ENCODE results near the gene TOX2. TPM values are rescaled to one million over a fixed set of nuclear protein-coding genes. Genes with fewer than 3 reads are reported as not detected.

TOX2 gene
- total RNA-seq, 1 experiment from 2014 or later = 1.7 TPM

DNA sequence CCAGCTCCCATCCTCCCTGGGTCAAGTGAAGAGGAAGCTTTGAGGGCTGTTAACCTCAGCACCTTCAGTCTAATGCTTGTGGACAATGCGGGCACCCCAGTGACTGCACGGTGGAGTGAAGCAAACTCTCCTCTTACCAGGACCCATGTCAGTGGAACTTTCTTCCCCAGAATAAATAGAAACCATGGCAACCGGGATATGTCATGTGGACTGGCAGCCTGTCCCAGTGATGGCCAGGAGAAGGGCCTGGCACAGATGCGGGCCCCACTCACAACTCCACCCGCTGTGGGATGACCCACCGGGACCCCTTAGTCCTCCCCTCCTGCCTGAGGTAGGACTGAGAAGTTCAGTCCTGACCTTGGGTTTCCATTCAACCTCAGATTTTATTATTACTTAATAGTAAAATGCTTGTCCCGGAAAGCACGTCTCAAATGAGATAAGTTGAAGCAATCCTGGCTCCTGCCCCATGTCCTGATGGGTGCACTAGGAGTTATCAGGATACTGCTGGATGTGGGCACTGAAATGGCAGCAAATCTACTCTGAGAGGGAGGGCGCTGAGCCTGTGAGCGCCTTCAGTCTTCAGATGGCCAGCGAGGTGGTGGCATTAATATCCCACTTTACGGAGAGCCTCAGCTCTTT is 23.5 kb downstream of the TOX2 start:
- no peak for DNase-seq
- no peak overlapping the region for H3K4me3 Mint-ChIP-seq
- Histone ChIP-seq H2BK15ac (ENCODE audit: low read depth, low read length) (no peak overlapping the region), H2BK12ac (ENCODE audit: insufficient read length, low read depth, low read length) (no peak overlapping the region), H3K9ac (ENCODE audit: extremely low read depth, insufficient read length, low read length) (no peak overlapping the region), H3K18ac (ENCODE audit: insufficient read length, low read depth, low read length) (no peak overlapping the region), H3K4ac (ENCODE audit: low read depth, low read length) (no peak overlapping the region), H4K5ac (ENCODE audit: insufficient read length, low read depth, low read length) (no peak overlapping the region), H2BK20ac (ENCODE audit: low read depth, low read length, poor library complexity, severe bottlenecking) (no peak overlapping the region), H3K79me1 (ENCODE audit: insufficient read depth, low read depth, low read length, poor library complexity, severe bottlenecking) (no peaks in the 10 kb centered on the region), H4K91ac (ENCODE audit: insufficient read length, low read depth, low read length) (no peak overlapping the region), H3K14ac (ENCODE audit: insufficient read depth, low read length) (no peak overlapping the region), H3K23me2 (ENCODE audit: insufficient read length, low read depth, low read length, poor library complexity, severe bottlenecking) (no peaks in the 10 kb centered on the region), H3K9me3 (ENCODE audit: control insufficient read depth, low read depth, low read length) (no peaks in the 10 kb centered on the region), H2AK5ac (ENCODE audit: insufficient read length, low read length) (no peak overlapping the region), H3K4me1 (ENCODE audit: insufficient read depth, low read length) (0 out of 2 replicates have a peak, but pooled peaks cover 6% of the 10 kb centered on the region), H3T11ph (ENCODE audit: low read length) (no peak overlapping the region), H3K27ac (ENCODE audit: insufficient read length, low read depth, low read length) (no peak overlapping the region), H3K56ac (ENCODE audit: insufficient read length, low read depth, low read length) (no peak overlapping the region), H4K20me1 (ENCODE audit: control insufficient read depth, insufficient read depth, insufficient read length) (no peaks in the 10 kb centered on the region), H4K8ac (replicated peaks; ENCODE audit: insufficient read length, low read depth, low read length) (no peak overlapping the region), H2BK5ac (ENCODE audit: insufficient read length, low read length) (no peak overlapping the region), H2AFZ (ENCODE audit: low read length) (no peak overlapping the region), H3K4me2 (ENCODE audit: insufficient read depth, insufficient read length, low read length) (no peak overlapping the region), H2BK120ac (ENCODE audit: low read depth, low read length, poor library complexity, severe bottlenecking) (no peak overlapping the region), H3K23ac (ENCODE audit: insufficient read length, low read depth, low read length) (no peak overlapping the region), H3K79me2 (ENCODE audit: insufficient read depth, low read length) (no peaks in the 10 kb centered on the region), H3K27me3 (ENCODE audit: insufficient read depth, low read length) (no peaks in the 10 kb centered on the region)
- H3K27ac Mint-ChIP-seq = peak overlapping the region in 1 of 3 experiments; percentile 82; a peak in 1 of 7 replicates
- TF ChIP-seq, protein P1, sequence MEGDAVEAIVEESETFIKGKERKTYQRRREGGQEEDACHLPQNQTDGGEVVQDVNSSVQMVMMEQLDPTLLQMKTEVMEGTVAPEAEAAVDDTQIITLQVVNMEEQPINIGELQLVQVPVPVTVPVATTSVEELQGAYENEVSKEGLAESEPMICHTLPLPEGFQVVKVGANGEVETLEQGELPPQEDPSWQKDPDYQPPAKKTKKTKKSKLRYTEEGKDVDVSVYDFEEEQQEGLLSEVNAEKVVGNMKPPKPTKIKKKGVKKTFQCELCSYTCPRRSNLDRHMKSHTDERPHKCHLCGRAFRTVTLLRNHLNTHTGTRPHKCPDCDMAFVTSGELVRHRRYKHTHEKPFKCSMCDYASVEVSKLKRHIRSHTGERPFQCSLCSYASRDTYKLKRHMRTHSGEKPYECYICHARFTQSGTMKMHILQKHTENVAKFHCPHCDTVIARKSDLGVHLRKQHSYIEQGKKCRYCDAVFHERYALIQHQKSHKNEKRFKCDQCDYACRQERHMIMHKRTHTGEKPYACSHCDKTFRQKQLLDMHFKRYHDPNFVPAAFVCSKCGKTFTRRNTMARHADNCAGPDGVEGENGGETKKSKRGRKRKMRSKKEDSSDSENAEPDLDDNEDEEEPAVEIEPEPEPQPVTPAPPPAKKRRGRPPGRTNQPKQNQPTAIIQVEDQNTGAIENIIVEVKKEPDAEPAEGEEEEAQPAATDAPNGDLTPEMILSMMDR (conservative IDR thresholded peaks at IDR 0.05) = no peak
- H3K36me3 Mint-ChIP-seq (ENCODE audit: insufficient read depth in 1 of 3, low read depth in 3 of 3) = no peaks in the 10 kb centered on the region
- no peaks in the 10 kb centered on the region; the same call in 1 of the 2 replicates for H3K27me3 Mint-ChIP-seq (ENCODE audit: low read depth)
- H3K4me1 Mint-ChIP-seq = peaks cover 27 to 32% of the 10 kb centered on the region in 2 experiments
- H3K9me3 Mint-ChIP-seq = no peaks in the 10 kb centered on the region; a peak in 1 of 5 replicates
- no CpG with 5 or more reads among the region's 12 CpGs for WGBS (ENCODE audit: extremely low coverage, insufficient read length, low lambda C conversion rate)
